Esophagus (tissue), 2 donors: Measurements from ENCODE around the gene SEC24B. TPM values are rescaled to one million over a fixed set of nuclear protein-coding genes. Genes with fewer than 3 reads are reported as not detected.
"Not testable (repeated sequence)": the region's sequence is repeated elsewhere in the genome, so short reads cannot be mapped to it uniquely, and the experiment has no call there.

Source experiments
- H3K27ac ChIP-seq, 2 donors: one replicate each; pipeline ENCODE4 v1.5.1; 2013; ENCODE audit warnings: low read depth in 2 of 2, mild to moderate bottlenecking in 2 of 2, inconsistent platforms in 1 of 2, low read length in 1 of 2, moderate library complexity in 1 of 2
- H3K27me3 ChIP-seq, 2 donors: one replicate each; pipeline ENCODE4 v1.6.1; 2013; ENCODE audit warnings: low read length in 2 of 2, control low read depth in 1 of 2, mild to moderate bottlenecking in 1 of 2; ENCODE audit not compliant: insufficient read depth in 2 of 2, control insufficient read depth in 1 of 2
- H3K36me3 ChIP-seq, 2 donors: one replicate each; pipeline ENCODE4 v1.6.1; 2013; ENCODE audit warnings: low read length in 1 of 2; ENCODE audit not compliant: control insufficient read depth in 2 of 2, insufficient read depth in 2 of 2
- H3K4me1 ChIP-seq, 2 donors: one replicate each; pipeline ENCODE4 v1.6.1; 2013; ENCODE audit warnings: low read length in 1 of 2; ENCODE audit not compliant: control insufficient read depth in 2 of 2, insufficient read depth in 2 of 2
- H3K4me3 ChIP-seq, 2 donors: one replicate each; pipeline ENCODE4 v1.5.1; 2013; ENCODE audit warnings: low read length in 2 of 2, mild to moderate bottlenecking in 2 of 2, low read depth in 1 of 2, moderate library complexity in 1 of 2
- H3K9me3 ChIP-seq, 2 donors: one replicate each; pipeline ENCODE4 v1.6.1; 2013; ENCODE audit warnings: mild to moderate bottlenecking in 2 of 2, low read depth in 1 of 2, low read length in 1 of 2, moderate library complexity in 1 of 2; ENCODE audit not compliant: control insufficient read depth in 2 of 2, insufficient read depth in 1 of 2
- WGBS, 2 donors: extraction: QIAGEN DNeasy Blood & Tissue Kit; methylation state at CpG; one replicate each; pipeline ENCODE4 v1.1.7; 2013; 5-methylcytosine and 5-hydroxymethylcytosine counted together
- polyA plus RNA-seq, 2 donors: library from polyadenylated mRNA; stranded (reverse); fragments of 200-250 nt; gene quantifications; one replicate each; pipeline ENCODE4 v1.2.3, GENCODE V29; 2013
- donor health status: healthy with polysubstance abuse.
- donor health status: Bipolar disorder and iron deficiency.

The SEC24B gene
- polyA plus RNA-seq, 2 donors = 7.4 to 10.0 TPM

DNA sequence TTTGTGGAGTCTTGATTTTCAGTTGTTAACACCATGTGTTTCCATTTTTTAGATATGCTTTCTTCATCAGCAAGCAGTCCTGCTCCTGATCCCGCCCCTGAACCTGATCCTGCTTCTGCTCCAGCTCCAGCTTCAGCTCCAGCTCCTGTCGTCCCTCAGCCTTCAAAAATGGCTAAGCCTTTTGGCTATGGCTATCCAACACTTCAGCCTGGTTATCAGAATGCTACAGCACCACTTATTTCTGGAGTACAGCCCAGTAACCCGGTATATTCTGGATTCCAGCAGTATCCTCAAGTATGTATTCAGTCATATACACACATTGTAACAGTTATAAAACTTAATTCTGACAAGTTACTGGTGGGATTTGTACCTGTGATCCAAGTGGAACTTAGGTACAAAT lies 60.9 kb downstream of the SEC24B start:
- Histone ChIP-seq H3K27me3 (no peaks in the 10 kb centered on the region), H3K27ac (no peak overlapping the region), H3K4me3 (no peak overlapping the region), H3K4me1 (no peaks in the 10 kb centered on the region), H3K9me3 (no peaks in the 10 kb centered on the region), H3K36me3 (peaks cover 0 to 10% of the 10 kb centered on the region in 2 donors)
- WGBS, 2 donors = 89 to 92% methylated on average over 3 of the region's 3 CpGs

- Histone ChIP-seq H3K36me3 (peaks cover 0 to 10% of the 10 kb centered on the region in 2 donors), H3K4me3 (no peak overlapping the region), H3K27ac (no peak overlapping the region), H3K27me3 (no peaks in the 10 kb centered on the region), H3K9me3 (no peaks in the 10 kb centered on the region), H3K4me1 (no peaks in the 10 kb centered on the region)
- 95 to 99% methylated on average over 7 of the region's 7 CpGs for WGBS, 2 donors
Measured at GRCh38 chr4:109495514-109495913, 61.9 kb downstream of the SEC24B start.

GRCh38 chr4:109496875-109497274 lies 63.3 kb downstream of the SEC24B start:
- Histone ChIP-seq H3K4me1 (no peaks in the 10 kb centered on the region), H3K27ac (no peak overlapping the region), H3K27me3 (no peaks in the 10 kb centered on the region), H3K36me3 (peaks cover 0 to 12% of the 10 kb centered on the region in 2 donors), H3K4me3 (no peak overlapping the region), H3K9me3 (no peaks in the 10 kb centered on the region)
- 90 to 93% methylated on average over 2 of the region's 2 CpGs for WGBS, 2 donors

DNA sequence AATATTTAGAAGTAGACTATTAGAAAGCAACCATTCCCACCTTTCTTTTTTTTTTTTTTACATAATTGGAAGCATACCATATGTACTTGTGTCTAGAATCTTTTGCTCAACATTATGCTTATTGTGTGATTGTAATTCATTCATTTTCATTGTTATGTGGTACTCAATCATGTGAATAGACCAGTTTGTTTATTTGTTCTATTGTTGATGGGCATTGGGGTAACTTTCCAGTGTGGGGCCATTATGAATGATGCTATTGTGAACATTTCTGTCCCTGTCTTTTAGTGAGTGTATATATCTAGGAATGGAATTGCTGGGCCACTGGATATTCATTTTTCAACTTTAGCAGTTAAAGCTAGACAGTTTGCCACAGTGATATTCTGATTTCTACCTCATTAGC lies 63.9 kb downstream of the SEC24B start:
- no peak overlapping the region for H3K4me3 ChIP-seq
- H3K9me3 ChIP-seq = no peaks in the 10 kb centered on the region
- no peaks in the 10 kb centered on the region for H3K4me1 ChIP-seq
- H3K36me3 ChIP-seq = peaks cover 0 to 12% of the 10 kb centered on the region in 2 donors
- H3K27me3 ChIP-seq = no peaks in the 10 kb centered on the region
- no peak overlapping the region for H3K27ac ChIP-seq

DNA sequence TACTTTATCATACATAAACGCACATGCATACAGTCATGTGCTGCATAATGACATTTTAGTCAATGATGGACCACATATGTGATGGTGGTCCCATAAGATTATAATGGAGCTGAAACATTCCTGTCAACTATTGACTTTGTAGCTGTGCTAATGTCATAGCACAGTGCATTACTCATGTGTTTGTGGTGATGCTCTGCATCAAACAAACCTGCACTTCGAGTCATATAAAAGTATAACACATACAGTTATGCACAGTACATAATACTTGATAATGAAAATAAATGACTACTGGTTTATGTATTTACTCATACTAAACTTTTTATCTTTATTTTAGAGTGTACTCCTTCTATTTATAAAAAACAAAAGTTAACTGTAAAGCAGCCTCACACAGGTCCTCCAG lies 65.9 kb downstream of the SEC24B start:
- H3K9me3 ChIP-seq = no peaks in the 10 kb centered on the region
- no peak overlapping the region for H3K27ac ChIP-seq
- H3K36me3 ChIP-seq = peaks cover 0 to 11% of the 10 kb centered on the region in 2 donors
- H3K4me1 ChIP-seq = no peaks in the 10 kb centered on the region
- no peaks in the 10 kb centered on the region for H3K27me3 ChIP-seq
- no peak overlapping the region for H3K4me3 ChIP-seq
- 85 to 87% methylated on average over 2 of the region's 2 CpGs for WGBS, 2 donors

- Histone ChIP-seq H3K9me3 (no peaks in the 10 kb centered on the region), H3K36me3 (peaks cover 0 to 5% of the 10 kb centered on the region in 2 donors), H3K27ac (no peak overlapping the region), H3K27me3 (no peaks in the 10 kb centered on the region), H3K4me1 (no peaks in the 10 kb centered on the region), H3K4me3 (no peak overlapping the region)
Measured at GRCh38 chr4:109506890-109507289, 73.3 kb downstream of the SEC24B start.

GRCh38 chr4:109510687-109511086 lies 77.1 kb downstream of the SEC24B start:
- WGBS, 2 donors = 54 to 69% methylated on average over 2 of the region's 2 CpGs
- Histone ChIP-seq H3K4me1 (no peaks in the 10 kb centered on the region), H3K9me3 (no peaks in the 10 kb centered on the region), H3K36me3 (peaks cover 0 to 5% of the 10 kb centered on the region in 2 donors), H3K27me3 (no peaks in the 10 kb centered on the region), H3K4me3 (no peak overlapping the region), H3K27ac (no peak overlapping the region)

DNA sequence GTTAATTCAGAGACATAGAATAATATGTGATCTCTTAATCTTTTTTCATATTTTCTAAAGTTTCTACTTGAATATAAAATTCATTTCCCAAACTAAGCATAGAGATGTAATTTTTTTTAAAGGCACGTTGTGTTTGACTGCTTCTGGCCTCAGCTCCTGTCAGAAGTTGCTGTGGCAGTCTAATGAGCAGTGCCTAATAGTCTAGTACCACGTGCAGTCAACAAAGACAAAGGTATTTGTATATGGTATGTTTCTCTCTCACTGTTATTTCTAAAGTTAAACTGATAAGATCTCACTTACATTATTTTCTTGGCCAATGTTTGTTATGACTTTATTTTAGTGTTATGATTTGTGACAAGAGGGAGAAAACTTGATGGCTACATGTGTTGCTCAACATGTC lies 77.8 kb downstream of the SEC24B start:
- Histone ChIP-seq H3K27ac (no peak overlapping the region), H3K36me3 (peaks cover 0 to 5% of the 10 kb centered on the region in 2 donors), H3K4me3 (no peak overlapping the region), H3K27me3 (no peaks in the 10 kb centered on the region), H3K4me1 (no peaks in the 10 kb centered on the region), H3K9me3 (no peaks in the 10 kb centered on the region)
- 52 to 57% methylated on average over 2 of the region's 2 CpGs for whole genome bisulfite sequencing, 2 donors

GRCh38 chr4:109513368-109513767 lies 79.8 kb downstream of the SEC24B start:
- H3K9me3 ChIP-seq, H3K4me1 ChIP-seq, H3K27ac ChIP-seq, H3K27me3 ChIP-seq, H3K4me3 ChIP-seq, H3K36me3 ChIP-seq: not testable (repeated sequence)
- WGBS, 2 donors = 97% methylated on average over 12 of the region's 12 CpGs

DNA sequence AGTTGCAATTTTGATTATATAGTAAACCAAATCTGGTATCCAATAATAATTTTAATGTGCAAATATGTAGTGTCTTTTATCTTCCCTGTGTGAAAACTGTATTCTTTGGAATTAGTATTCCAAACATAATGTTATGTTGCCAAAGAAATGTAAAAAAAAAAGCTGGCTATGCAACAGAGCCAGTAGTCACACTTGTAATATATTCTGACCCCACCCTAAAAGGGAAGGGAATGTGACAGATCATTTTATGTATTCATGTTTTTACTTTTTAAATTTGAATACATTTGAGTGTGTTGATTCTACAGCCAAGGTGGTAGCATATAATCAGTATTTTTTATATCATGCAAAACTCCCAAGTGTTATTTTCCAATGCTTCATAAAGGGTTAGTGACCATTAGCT lies 98.6 kb downstream of the SEC24B start:
- Histone ChIP-seq H3K36me3 (peaks cover 6 to 11% of the 10 kb centered on the region in 2 donors), H3K4me3 (no peak overlapping the region), H3K9me3 (no peaks in the 10 kb centered on the region), H3K27ac (no peak overlapping the region), H3K4me1 (no peaks in the 10 kb centered on the region), H3K27me3 (no peaks in the 10 kb centered on the region)
